Brain microvascular endothelial cell (primary cell): ENCODE data around the gene NRG2.

Source experiments
- DNase-seq: peaks from one replicate; pipeline ENCODE4 v3.0.0-alpha.2; 2020
- H3K27ac ChIP-seq: fragments of 250-450 bp; sonication (Bioruptor Pico); 2 replicates; pipeline ENCODE4 v1.5.1; 2020; ENCODE audit warnings: mild to moderate bottlenecking, moderate library complexity
- H3K27me3 ChIP-seq: fragments of 250-450 bp; sonication (Bioruptor Pico); replicated peaks from 2 replicates; pipeline ENCODE4 v1.5.1; 2020; ENCODE audit warnings: mild to moderate bottlenecking
- H3K36me3 ChIP-seq: fragments of 250-450 bp; sonication (Bioruptor Pico); replicated peaks from 2 replicates; pipeline ENCODE4 v1.5.1; 2020; ENCODE audit warnings: mild to moderate bottlenecking
- H3K4me3 ChIP-seq: 2 replicates; pipeline ENCODE4 v1.5.1; 2011; ENCODE audit warnings: low read depth, mild to moderate bottlenecking, control low read depth, low read length, moderate library complexity
- in situ Hi-C: cut with HindIII; loops from 2 replicates; pipeline ENCODE4 v1.10.0; 2017; ENCODE audit warnings: low sequenced_read_pairs, low pct_ligation_motif_present
- TF ChIP-seq, protein P1 (sequence below): IDR thresholded peaks from 2 replicates; pipeline ENCODE4 v1.5.1; 2011; ENCODE audit warnings: low read depth, mild to moderate bottlenecking, moderate library complexity, low read length, control low read depth, inconsistent platforms; ENCODE audit errors: missing control alignments

The NRG2 gene

DNA sequence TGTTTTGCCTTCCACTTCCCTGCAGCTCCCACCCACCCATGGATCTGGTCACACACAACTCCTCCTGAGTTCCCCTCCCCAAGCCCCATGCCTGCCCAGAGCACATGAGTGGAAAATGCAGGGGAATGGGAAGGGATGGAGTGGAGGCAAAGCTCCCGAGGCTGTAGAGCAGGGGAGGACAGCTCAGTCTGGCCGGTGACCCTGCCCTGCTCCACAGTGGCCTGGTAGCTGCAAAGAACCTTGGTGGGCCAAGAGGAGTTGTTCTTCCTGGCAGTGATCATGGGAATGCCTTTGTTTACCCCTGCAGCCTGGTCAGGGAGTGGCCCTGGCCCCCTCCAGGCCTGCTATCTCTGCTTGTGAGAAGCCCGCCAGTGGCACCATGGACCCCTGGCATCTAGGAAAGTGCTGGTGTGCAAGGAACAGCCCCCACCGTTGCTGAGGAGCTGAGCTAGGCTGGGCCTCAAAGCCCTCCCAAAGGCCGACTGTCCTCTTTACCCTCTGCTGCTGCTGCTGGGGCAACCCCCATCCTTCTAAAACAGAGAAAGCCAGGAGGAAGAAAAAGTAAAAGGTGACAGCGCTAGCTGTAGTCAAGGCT is 187.1 kb downstream of the NRG2 start:
- TF ChIP-seq, protein P1, sequence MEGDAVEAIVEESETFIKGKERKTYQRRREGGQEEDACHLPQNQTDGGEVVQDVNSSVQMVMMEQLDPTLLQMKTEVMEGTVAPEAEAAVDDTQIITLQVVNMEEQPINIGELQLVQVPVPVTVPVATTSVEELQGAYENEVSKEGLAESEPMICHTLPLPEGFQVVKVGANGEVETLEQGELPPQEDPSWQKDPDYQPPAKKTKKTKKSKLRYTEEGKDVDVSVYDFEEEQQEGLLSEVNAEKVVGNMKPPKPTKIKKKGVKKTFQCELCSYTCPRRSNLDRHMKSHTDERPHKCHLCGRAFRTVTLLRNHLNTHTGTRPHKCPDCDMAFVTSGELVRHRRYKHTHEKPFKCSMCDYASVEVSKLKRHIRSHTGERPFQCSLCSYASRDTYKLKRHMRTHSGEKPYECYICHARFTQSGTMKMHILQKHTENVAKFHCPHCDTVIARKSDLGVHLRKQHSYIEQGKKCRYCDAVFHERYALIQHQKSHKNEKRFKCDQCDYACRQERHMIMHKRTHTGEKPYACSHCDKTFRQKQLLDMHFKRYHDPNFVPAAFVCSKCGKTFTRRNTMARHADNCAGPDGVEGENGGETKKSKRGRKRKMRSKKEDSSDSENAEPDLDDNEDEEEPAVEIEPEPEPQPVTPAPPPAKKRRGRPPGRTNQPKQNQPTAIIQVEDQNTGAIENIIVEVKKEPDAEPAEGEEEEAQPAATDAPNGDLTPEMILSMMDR, result no peak
- in situ Hi-C loops, result no loop called here
- Histone ChIP-seq H3K27ac (no peak overlapping the region), H3K36me3 (no peaks in the 10 kb centered on the region), H3K27me3 (no peaks in the 10 kb centered on the region), H3K4me3 (no peak overlapping the region)
- DNase-seq, result no peak

DNA sequence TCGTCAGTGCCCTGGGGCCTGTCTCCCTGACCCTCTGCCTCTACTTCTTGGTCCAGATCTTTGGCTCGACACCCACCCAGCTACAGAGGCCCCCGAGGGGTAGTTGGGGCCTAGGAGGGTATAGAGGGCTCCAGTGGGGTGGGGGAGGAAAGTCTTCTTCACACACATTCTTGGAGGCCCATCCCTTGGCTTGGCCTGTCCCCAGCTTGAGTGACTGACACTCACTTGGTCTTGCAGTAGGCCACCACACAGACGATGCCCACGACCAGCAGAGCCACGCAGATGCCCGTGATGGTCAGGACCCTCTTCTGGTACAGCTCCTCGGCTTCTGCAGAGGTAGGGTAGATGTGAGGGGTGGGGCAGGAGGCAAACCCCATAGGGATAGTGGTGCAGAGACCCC is 187.6 kb downstream of the NRG2 start:
- Histone ChIP-seq H3K4me3 (no peak overlapping the region), H3K36me3 (no peaks in the 10 kb centered on the region), H3K27ac (no peak overlapping the region), H3K27me3 (no peaks in the 10 kb centered on the region)
- in situ Hi-C loops, result no loop called here
- TF ChIP-seq, protein P1, result no peak
- no peak for DNase-seq

DNA sequence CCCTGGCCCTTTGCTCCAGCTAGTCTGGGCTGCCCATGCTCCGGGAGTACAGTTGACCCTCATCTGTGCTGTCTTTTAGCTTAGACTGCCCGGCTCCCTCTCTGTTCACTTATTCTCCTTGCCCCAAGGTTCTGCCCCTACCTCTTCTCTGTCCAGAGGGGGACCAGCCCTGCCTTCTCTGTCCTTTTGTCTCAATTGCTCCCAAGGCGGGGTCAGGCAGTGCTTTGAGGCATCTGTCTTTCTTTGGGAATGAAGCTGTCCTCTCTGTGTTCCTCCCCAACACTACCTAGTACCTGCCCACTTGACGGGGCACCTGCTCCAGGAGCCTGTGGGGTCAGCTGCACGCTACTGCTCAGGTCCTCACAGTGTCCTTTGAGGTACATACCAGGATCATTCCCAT is 188.1 kb downstream of the NRG2 start:
- no peak for DNase-seq
- in situ Hi-C loops, result no loop called here
- Histone ChIP-seq H3K27me3 (no peaks in the 10 kb centered on the region), H3K4me3 (no peak overlapping the region), H3K27ac (no peak overlapping the region), H3K36me3 (no peaks in the 10 kb centered on the region)
- TF ChIP-seq, protein P1, result no peak

DNA sequence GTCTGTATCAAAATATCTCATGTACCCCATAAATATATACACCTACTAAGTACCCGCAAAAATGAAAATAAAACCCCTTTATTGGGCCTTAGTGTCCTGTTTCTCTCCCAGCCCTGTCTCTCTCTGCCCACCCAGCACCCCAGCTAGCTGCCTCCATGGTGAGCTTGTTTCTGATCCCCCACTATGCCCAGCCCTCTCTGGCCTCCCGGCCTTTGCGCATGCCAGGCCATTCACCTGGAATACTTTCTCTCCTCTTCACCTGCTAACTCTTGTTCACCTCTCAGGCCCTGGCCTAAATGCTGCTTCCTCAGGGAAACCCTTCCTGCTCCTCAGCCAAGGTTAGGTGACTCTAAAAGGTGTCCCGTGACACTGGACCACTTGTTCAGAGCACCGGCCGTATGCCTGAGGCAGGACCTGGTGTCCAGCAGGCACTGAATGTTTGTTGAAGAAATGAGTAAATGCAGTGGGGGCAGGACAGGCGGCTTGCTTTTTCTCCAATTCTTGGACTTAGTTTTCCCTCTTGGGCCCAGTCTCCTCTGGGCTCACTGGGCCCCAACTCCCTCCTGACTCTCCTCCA is 189.0 kb downstream of the NRG2 start:
- in situ Hi-C loops, result no loop called here
- DNase-seq, result no peak
- H3K4me3 ChIP-seq, result no peak overlapping the region
- H3K27me3 ChIP-seq, result no peaks in the 10 kb centered on the region
- H3K36me3 ChIP-seq, result no peaks in the 10 kb centered on the region
- H3K27ac ChIP-seq, result no peak overlapping the region
- TF ChIP-seq, protein P1, result no peak

DNA sequence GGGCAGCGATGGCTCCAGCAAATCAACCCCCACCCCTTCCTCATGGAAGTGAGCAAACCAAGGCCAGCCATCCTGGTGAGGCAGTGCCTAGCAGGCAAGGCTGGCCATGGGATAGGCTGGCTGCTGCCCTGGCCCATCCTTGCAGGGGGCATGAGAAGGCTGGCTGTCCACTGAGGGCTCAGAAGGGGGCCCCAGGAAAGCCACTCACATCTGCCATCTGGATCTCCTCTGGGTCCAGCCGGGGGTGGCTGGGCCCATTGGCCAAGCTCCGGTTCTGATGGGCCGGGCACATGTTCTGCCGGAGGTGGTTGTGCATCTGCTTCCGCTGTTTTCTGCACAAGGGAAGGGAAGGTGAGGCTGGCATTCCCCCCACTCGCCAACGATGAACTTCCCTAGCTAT is 190.4 kb downstream of the NRG2 start:
- in situ Hi-C loops, result no loop called here
- no peak for DNase-seq
- Histone ChIP-seq H3K27ac (no peak overlapping the region), H3K27me3 (no peaks in the 10 kb centered on the region), H3K36me3 (no peaks in the 10 kb centered on the region), H3K4me3 (no peak overlapping the region)
- TF ChIP-seq, protein P1, result no peak

DNA sequence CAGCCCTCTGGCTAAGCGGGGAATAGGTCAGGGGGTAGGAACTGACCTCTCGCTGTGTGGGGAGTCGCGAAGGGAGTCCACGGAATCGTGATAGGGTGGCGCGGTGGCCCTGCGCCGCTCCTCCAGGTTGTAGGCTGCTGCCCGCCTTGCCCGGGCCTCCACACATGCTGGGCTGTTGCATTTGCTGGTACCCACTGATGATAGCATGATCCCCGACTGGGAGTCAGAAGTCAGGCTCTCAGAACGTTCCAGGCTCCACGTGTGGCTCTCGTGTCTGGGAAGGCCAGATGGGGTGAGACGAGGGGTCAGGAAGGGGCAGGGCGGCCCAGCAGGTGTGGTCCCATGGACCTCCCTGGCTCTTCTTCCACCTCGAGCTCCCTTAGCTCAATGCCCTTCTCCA is 191.5 kb downstream of the NRG2 start:
- no peak overlapping the region for H3K27ac ChIP-seq
- peaks cover under 1% of the 10 kb centered on the region for H3K27me3 ChIP-seq
- DNase-seq, result no peak
- TF ChIP-seq, protein P1, result no peak
- no peak overlapping the region for H3K4me3 ChIP-seq
- no peaks in the 10 kb centered on the region for H3K36me3 ChIP-seq
- in situ Hi-C loops, result no loop called here
